Stimulated activated naive CD8-positive, alpha-beta T cell treated with anti-CD3 and anti-CD28 coated beads, Interleukin-15, Interleukin-2, amounts not matched to agents 100 ng/mL and 50 ng/mL, for 24 hours (primary cell): ENCODE results near the gene IL1B.

Source experiments
- H3K27ac Mint-ChIP-seq: one replicate; pipeline ENCODE4 v1.8.0; 2021; ENCODE audit warnings: mild to moderate bottlenecking, mixed read lengths
- H3K27me3 Mint-ChIP-seq: one replicate; pipeline ENCODE4 v1.8.0; 2021; ENCODE audit warnings: mixed read lengths
- H3K36me3 Mint-ChIP-seq: one replicate; pipeline ENCODE4 v1.8.0; 2021; ENCODE audit warnings: low read depth, mixed read lengths
- H3K4me1 Mint-ChIP-seq: one replicate; pipeline ENCODE4 v1.8.0; 2021; ENCODE audit warnings: low read depth, mixed read lengths
- H3K4me3 Mint-ChIP-seq: one replicate; pipeline ENCODE4 v1.8.0; 2021; ENCODE audit warnings: mild to moderate bottlenecking, mixed read lengths
- H3K9me3 Mint-ChIP-seq: one replicate; pipeline ENCODE4 v1.8.0; 2021; ENCODE audit warnings: mixed read lengths

Gene IL1B

DNA sequence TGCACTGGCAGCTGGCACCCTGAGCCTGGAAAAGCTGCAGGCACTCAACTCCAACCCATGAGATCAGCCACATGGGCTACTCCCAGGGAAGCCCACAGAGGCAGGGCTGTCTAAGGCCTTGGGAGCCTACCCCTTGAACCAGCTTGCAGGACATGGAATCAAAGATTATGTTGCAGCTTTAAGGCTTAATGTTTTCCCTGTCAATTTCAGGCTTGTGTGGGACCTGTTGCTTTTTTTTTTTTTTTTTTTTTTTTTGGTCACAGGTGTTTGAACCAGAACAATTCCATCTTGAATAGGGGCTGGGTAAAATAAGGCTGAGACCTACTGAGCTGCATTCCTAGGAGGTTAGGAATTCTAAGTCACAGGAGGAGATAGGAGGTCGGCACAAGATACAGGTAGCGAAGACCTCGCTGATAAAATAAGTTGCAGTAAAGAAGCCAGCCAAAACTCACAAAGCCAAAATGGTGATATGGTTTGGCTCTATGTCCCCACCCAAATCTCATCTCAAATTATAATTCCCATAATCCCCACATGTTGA, 44.8 kb downstream of the IL1B start:
- no peak overlapping the region for H3K4me3 Mint-ChIP-seq
- no peaks in the 10 kb centered on the region for H3K9me3 Mint-ChIP-seq
- H3K27ac Mint-ChIP-seq: no peak overlapping the region
- H3K4me1 Mint-ChIP-seq: peaks cover 16% of the 10 kb centered on the region
- no peaks in the 10 kb centered on the region for H3K27me3 Mint-ChIP-seq
- peaks cover 4% of the 10 kb centered on the region for H3K36me3 Mint-ChIP-seq

DNA sequence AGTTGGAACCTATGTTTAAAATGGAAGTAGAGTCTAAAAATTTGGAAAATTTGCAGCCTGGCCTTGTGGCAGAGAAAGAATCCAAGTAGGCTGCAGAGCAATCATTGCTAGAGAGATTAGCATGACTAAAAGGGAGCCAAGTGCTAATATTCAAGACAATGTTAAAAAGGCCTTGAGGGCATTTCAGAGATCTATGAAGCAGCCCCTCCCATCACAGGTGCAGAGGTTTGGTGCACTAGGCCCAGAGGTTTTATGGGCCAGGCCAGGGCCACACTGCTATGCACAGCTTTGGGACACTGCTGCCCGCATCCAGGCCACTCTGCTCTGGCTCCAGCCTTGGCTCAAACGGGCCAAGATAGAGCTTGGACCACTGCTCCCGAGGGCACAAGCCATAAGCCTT, 45.6 kb downstream of the IL1B start:
- Mint-ChIP-seq H3K27ac (no peak overlapping the region), H3K9me3 (no peaks in the 10 kb centered on the region), H3K4me3 (no peak overlapping the region), H3K27me3 (no peaks in the 10 kb centered on the region), H3K4me1 (peaks cover 16% of the 10 kb centered on the region), H3K36me3 (peaks cover 4% of the 10 kb centered on the region)

- Mint-ChIP-seq H3K27ac (no peak overlapping the region), H3K4me1 (peaks cover 16% of the 10 kb centered on the region)
Measured at GRCh38 chr2:112790305-112790704, 46.3 kb downstream of the IL1B start.

GRCh38 chr2:112789186-112789585, 47.4 kb downstream of the IL1B start:
- H3K36me3 Mint-ChIP-seq: peaks cover 4% of the 10 kb centered on the region
- H3K9me3 Mint-ChIP-seq: no peaks in the 10 kb centered on the region
- H3K4me3 Mint-ChIP-seq: no peak overlapping the region
- H3K4me1 Mint-ChIP-seq: peaks cover 14% of the 10 kb centered on the region
- H3K27me3 Mint-ChIP-seq: peaks cover 9% of the 10 kb centered on the region
- H3K27ac Mint-ChIP-seq: no peak overlapping the region

More at GRCh38 chr2:112790305-112790704, 46.3 kb downstream of the IL1B start:
- Mint-ChIP-seq H3K9me3 (no peaks in the 10 kb centered on the region), H3K36me3 (peaks cover 4% of the 10 kb centered on the region), H3K4me3 (no peak overlapping the region), H3K27me3 (no peaks in the 10 kb centered on the region)

GRCh38 chr2:112788653-112789052, 47.9 kb downstream of the IL1B start:
- Mint-ChIP-seq H3K9me3 (no peaks in the 10 kb centered on the region), H3K36me3 (peaks cover 4% of the 10 kb centered on the region), H3K4me1 (peaks cover 9% of the 10 kb centered on the region), H3K4me3 (no peak overlapping the region), H3K27ac (no peak overlapping the region), H3K27me3 (peaks cover 15% of the 10 kb centered on the region)

DNA sequence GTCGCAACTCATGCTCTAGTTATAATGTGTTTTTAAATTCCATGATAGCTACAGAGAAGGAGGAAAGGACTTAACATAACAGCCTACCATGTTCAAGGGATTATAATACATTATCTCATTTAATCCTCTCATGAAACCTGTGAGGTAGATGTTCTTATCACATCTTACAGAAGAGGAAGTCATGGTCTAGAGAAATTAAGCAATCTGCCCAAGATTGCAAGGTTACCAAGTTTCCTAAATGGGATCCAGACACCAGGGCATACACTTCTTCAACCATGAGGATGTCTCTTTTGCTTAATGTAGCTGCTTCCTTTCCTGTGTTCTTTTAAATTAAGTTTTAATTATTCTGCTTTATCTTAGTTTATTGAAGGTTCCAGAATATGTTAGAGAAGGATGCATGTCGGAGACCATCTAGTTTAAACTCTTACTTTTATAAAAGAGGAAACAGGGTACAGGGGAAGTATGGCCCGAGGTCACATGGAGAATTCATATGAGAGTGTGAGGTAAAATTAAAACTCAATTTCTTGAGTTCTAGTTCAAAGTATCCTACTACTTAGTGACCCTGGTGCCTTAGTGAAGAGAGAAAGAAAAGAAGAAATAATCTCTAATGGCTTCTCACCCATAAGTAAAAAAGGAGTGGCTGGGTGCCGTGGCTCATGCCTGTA, 48.7 kb downstream of the IL1B start:
- Mint-ChIP-seq H3K4me1 (peaks cover 6% of the 10 kb centered on the region), H3K36me3 (no peaks in the 10 kb centered on the region), H3K27ac (no peak overlapping the region), H3K9me3 (no peaks in the 10 kb centered on the region), H3K27me3 (peaks cover 22% of the 10 kb centered on the region), H3K4me3 (no peak overlapping the region)

DNA sequence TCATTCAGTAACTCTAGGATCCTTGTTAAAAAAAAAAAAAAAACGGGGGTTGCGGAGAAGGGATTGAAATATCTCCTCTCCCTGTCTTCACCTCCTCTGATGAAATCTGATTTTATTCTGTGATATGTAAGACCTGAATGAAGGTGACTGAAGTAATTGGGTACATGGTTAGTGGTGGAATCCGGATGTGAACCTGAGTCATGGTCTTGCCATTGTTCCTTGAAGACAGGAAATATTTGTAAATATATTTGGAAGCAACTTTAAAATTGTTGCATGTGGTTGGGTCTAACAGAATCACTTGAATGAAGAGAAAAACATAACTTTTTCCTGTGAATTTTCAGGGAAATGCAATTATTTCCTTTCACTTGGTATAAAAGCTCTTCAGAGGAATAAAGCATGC, 49.3 kb downstream of the IL1B start:
- H3K4me1 Mint-ChIP-seq: peaks cover 8% of the 10 kb centered on the region
- no peaks in the 10 kb centered on the region for H3K36me3 Mint-ChIP-seq
- no peaks in the 10 kb centered on the region for H3K9me3 Mint-ChIP-seq
- peaks cover 22% of the 10 kb centered on the region for H3K27me3 Mint-ChIP-seq
- H3K4me3 Mint-ChIP-seq: no peak overlapping the region
- no peak overlapping the region for H3K27ac Mint-ChIP-seq

GRCh38 chr2:112784199-112785189, 52.1 kb downstream of the IL1B start, which contains the start of gene IL1A:
TSS of gene IL1A (minus strand) at chr2:112784493. CDS start at chr2:112783770, 723 bp downstream.
- no peak within 1 kb of the TSS for H3K27ac Mint-ChIP-seq
- no peaks in the 10 kb centered on the region for H3K36me3 Mint-ChIP-seq
- no peaks in the 10 kb centered on the region for H3K9me3 Mint-ChIP-seq
- no peak within 1 kb of the TSS for H3K4me3 Mint-ChIP-seq
- H3K4me1 Mint-ChIP-seq: peaks cover 14% of the 10 kb centered on the region
- H3K27me3 Mint-ChIP-seq: peaks cover 23% of the 10 kb centered on the region

DNA sequence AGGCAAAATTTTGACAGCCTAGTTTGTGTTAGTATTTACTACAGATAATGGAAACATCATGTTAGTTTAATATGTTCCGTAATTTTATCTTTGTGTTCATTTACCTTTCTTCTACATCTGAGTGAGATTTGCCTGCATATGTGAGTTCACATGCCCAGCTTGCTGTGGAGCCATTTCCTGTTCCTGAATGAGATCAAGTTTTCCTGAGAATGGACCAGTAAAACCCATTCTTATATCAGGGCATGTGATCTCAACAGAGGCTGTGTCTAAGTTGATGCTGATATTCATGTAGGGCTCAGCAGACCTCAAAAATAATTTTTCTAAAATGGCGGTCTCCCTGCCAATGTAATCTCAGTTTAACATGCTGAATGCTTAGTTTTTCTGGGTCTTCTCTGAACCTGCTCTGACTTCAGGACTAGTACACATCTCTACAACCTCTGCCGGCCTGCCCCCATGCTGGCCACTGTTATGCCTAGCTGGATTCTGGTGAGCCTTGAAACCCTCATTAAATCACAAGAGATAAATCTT, 53.3 kb downstream of the IL1B start:
- Mint-ChIP-seq H3K27ac (no peak overlapping the region), H3K36me3 (no peaks in the 10 kb centered on the region), H3K27me3 (peaks cover 32% of the 10 kb centered on the region), H3K4me3 (no peak overlapping the region), H3K9me3 (no peaks in the 10 kb centered on the region), H3K4me1 (peaks cover 14% of the 10 kb centered on the region)

- peaks cover 39% of the 10 kb centered on the region for H3K27me3 Mint-ChIP-seq
- H3K36me3 Mint-ChIP-seq: no peaks in the 10 kb centered on the region
- no peaks in the 10 kb centered on the region for H3K9me3 Mint-ChIP-seq
- no peak overlapping the region for H3K4me3 Mint-ChIP-seq
- H3K27ac Mint-ChIP-seq: no peak overlapping the region
- peaks cover 19% of the 10 kb centered on the region for H3K4me1 Mint-ChIP-seq
Measured at GRCh38 chr2:112782234-112782799, 54.3 kb downstream of the IL1B start.
